GM18868 (cell line): ENCODE data around the gene KCNJ12.

Source experiments
- ATAC-seq: cut with Tn5 transposase; IDR thresholded peaks from one replicate; pipeline ENCODE4 v1.9.1; 2021; ENCODE audit warnings: mild to moderate bottlenecking, moderate library complexity; ENCODE audit not compliant: unreplicated experiment

KCNJ12 gene

GRCh38 chr17:21463779-21464407, 87.7 kb downstream of the KCNJ12 start:
- no peak for ATAC-seq

DNA sequence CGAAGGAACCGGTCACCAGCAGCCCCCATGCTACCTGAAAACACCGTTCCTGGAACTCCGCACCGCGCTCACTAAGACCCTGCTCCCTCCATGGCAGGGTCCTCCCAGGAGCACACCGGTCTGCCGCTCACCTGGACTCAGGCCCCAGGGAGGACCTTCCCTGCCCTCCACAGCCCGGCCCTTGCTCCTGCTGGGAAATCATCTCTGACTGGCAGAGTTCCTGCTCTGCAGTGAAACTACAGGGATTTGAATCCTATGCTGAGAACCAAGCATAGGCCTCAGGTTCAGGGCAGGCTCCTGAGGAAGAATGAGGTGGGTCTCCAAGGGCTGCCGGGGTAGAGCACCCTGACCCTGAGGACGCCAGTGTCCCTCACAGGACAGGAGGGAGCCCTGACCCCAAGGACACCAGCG, 88.5 kb downstream of the KCNJ12 start:
- ATAC-seq: no peak

GRCh38 chr17:21466550-21466949, 90.4 kb downstream of the KCNJ12 start:
- ATAC-seq: no peak

- no peak for ATAC-seq
These were observed 91.0 kb downstream of the KCNJ12 start for GRCh38 chr17:21467196-21467595.

- ATAC-seq: no peak
These were observed 91.8 kb downstream of the KCNJ12 start for GRCh38 chr17:21467739-21468490.
